Immature natural killer cell (primary cell): ENCODE measurements around the gene MYO15A. TPM values are rescaled to one million over a fixed set of nuclear protein-coding genes. Genes with fewer than 3 reads are reported as not detected.

Experiments
- DNase-seq, 3 donors: peaks; one replicate each; pipeline ENCODE4 v3.0.0; 2022; ENCODE audit warnings: mixed read lengths in 1 of 3
- H3K27ac Mint-ChIP-seq, 6 donors: one replicate each; pipeline ENCODE4 v1.8.0; 2020; ENCODE audit warnings: mixed read lengths in 6 of 6, mild to moderate bottlenecking in 5 of 6, inconsistent platforms in 4 of 6, moderate library complexity in 3 of 6
- H3K27me3 Mint-ChIP-seq, 3 donors: one replicate each; pipeline ENCODE4 v1.8.0; 2020 to 2021; ENCODE audit warnings: low read depth in 3 of 3, mild to moderate bottlenecking in 3 of 3, mixed read lengths in 3 of 3, moderate library complexity in 3 of 3, inconsistent platforms in 1 of 3
- H3K36me3 Mint-ChIP-seq, 3 donors: one replicate each; pipeline ENCODE4 v1.8.0; 2020; ENCODE audit warnings: mixed read lengths in 3 of 3, inconsistent platforms in 2 of 3, mild to moderate bottlenecking in 2 of 3
- H3K4me1 Mint-ChIP-seq, 2 donors: one replicate each; pipeline ENCODE4 v1.8.0; 2020; ENCODE audit warnings: inconsistent platforms in 2 of 2, mild to moderate bottlenecking in 2 of 2, mixed read lengths in 2 of 2, moderate library complexity in 1 of 2
- H3K4me3 Mint-ChIP-seq, 5 donors: one replicate each; pipeline ENCODE4 v1.8.0; 2020; ENCODE audit warnings: mild to moderate bottlenecking in 5 of 5, mixed read lengths in 5 of 5, inconsistent platforms in 3 of 5, moderate library complexity in 3 of 5
- H3K9me3 Mint-ChIP-seq, 6 donors: one replicate each; pipeline ENCODE4 v1.8.0; 2020; ENCODE audit warnings: mild to moderate bottlenecking in 6 of 6, mixed read lengths in 6 of 6, inconsistent platforms in 4 of 6, moderate library complexity in 3 of 6
- polyA plus RNA-seq, 3 donors: library from polyadenylated mRNA; unstranded; fragments of 300-500 nt; fragmentation: Illumina TruSeq; gene quantifications; one replicate each; pipeline ENCODE4 v1.2.3, GENCODE V29; 2021

Gene MYO15A
- polyA plus RNA-seq, 3 donors from 2014 or later: 0.13 to 0.29 TPM; not detected in 1

GRCh38 chr17:18218756-18219415, 110.3 kb downstream of the MYO15A start:
- H3K4me3 Mint-ChIP-seq: no peak overlapping the region
- H3K9me3 Mint-ChIP-seq: no peaks in the 10 kb centered on the region
- no peaks in the 10 kb centered on the region for H3K36me3 Mint-ChIP-seq
- peak overlapping the region in 1 of 6 donors; percentile 22 for H3K27ac Mint-ChIP-seq
- peaks cover 0 to 5% (median 1%) of the 10 kb centered on the region in 3 donors for H3K27me3 Mint-ChIP-seq
- no peaks in the 10 kb centered on the region for H3K4me1 Mint-ChIP-seq
- no peak for DNase-seq

- Mint-ChIP-seq H3K9me3 (no peaks in the 10 kb centered on the region), H3K4me1 (peaks cover 27 to 29% of the 10 kb centered on the region in 2 donors), H3K36me3 (no peaks in the 10 kb centered on the region), H3K27me3 (no peaks in the 10 kb centered on the region), H3K27ac (no peak overlapping the region), H3K4me3 (no peak overlapping the region)
- DNase-seq: no peak
Observed at GRCh38 chr17:18224053-18224386, 115.5 kb downstream of the MYO15A start.

GRCh38 chr17:18224387-18225120, 116.0 kb downstream of the MYO15A start:
- H3K27me3 Mint-ChIP-seq: no peaks in the 10 kb centered on the region
- peak overlapping the region in 2 of 6 donors; percentile 4 to 59 for H3K27ac Mint-ChIP-seq

GRCh38 chr17:18225121-18225641, 116.6 kb downstream of the MYO15A start, which contains the start of gene LLGL1:
Gene LLGL1 (plus strand): TSS chr17:18225635. CDS start chr17:18225683, 48 bp downstream.
- H3K9me3 Mint-ChIP-seq: no peaks in the 10 kb centered on the region
- H3K4me1 Mint-ChIP-seq: peaks cover 27 to 30% of the 10 kb centered on the region in 2 donors
- peak; percentile 95 to 96 (median 95) for DNase-seq
- H3K27me3 Mint-ChIP-seq: no peaks in the 10 kb centered on the region
- H3K36me3 Mint-ChIP-seq: no peaks in the 10 kb centered on the region
- H3K4me3 Mint-ChIP-seq: peak within 1 kb of the TSS; percentile 96 to 100 (median 98)
- H3K27ac Mint-ChIP-seq: peak within 1 kb of the TSS; percentile 96 to 99 (median 98)

More at GRCh38 chr17:18224387-18225120, 116.0 kb downstream of the MYO15A start:
- Mint-ChIP-seq H3K9me3 (no peaks in the 10 kb centered on the region), H3K4me3 (peak overlapping the region; percentile 24 to 68 (median 57)), H3K4me1 (peaks cover 27 to 29% of the 10 kb centered on the region in 2 donors), H3K36me3 (no peaks in the 10 kb centered on the region)
- no peak for DNase-seq

GRCh38 chr17:18225642-18226283, 117.2 kb downstream of the MYO15A start:
- no peaks in the 10 kb centered on the region for H3K9me3 Mint-ChIP-seq
- H3K27me3 Mint-ChIP-seq: no peaks in the 10 kb centered on the region
- peak in 1 of 3 donors; percentile 18 for DNase-seq
- H3K4me3 Mint-ChIP-seq: peak overlapping the region; percentile 96 to 100 (median 98)
- H3K27ac Mint-ChIP-seq: peak overlapping the region; percentile 96 to 99 (median 98)
- peaks cover 27 to 30% of the 10 kb centered on the region in 2 donors for H3K4me1 Mint-ChIP-seq
- no peaks in the 10 kb centered on the region for H3K36me3 Mint-ChIP-seq

GRCh38 chr17:18226284-18226945, 117.9 kb downstream of the MYO15A start:
- no peak for DNase-seq
- H3K27me3 Mint-ChIP-seq: no peaks in the 10 kb centered on the region

GRCh38 chr17:18227635-18228034, 119.1 kb downstream of the MYO15A start:
- no peak for DNase-seq
- Mint-ChIP-seq H3K36me3 (no peaks in the 10 kb centered on the region), H3K9me3 (no peaks in the 10 kb centered on the region), H3K4me3 (peak overlapping the region in 4 of 5 donors; percentile 19 to 41 (median 30)), H3K4me1 (peaks cover 27 to 30% of the 10 kb centered on the region in 2 donors), H3K27ac (peak overlapping the region in 2 of 6 donors; percentile 36 to 61), H3K27me3 (no peaks in the 10 kb centered on the region)

More at GRCh38 chr17:18226284-18226945, 117.9 kb downstream of the MYO15A start:
- Mint-ChIP-seq H3K4me1 (peaks cover 27 to 30% of the 10 kb centered on the region in 2 donors), H3K27ac (peak overlapping the region; percentile 96 to 99 (median 98)), H3K4me3 (peak overlapping the region; percentile 96 to 100 (median 98)), H3K36me3 (no peaks in the 10 kb centered on the region), H3K9me3 (no peaks in the 10 kb centered on the region)

GRCh38 chr17:18228176-18228682, 119.7 kb downstream of the MYO15A start:
- H3K9me3 Mint-ChIP-seq: no peaks in the 10 kb centered on the region
- peak overlapping the region in 2 of 5 donors; percentile 34 to 42 for H3K4me3 Mint-ChIP-seq
- peak overlapping the region in 1 of 6 donors; percentile 28 for H3K27ac Mint-ChIP-seq

GRCh38 chr17:18229254-18229653, 120.7 kb downstream of the MYO15A start:
- Mint-ChIP-seq H3K4me3 (no peak overlapping the region), H3K9me3 (no peaks in the 10 kb centered on the region), H3K27me3 (no peaks in the 10 kb centered on the region), H3K4me1 (peaks cover 27 to 30% of the 10 kb centered on the region in 2 donors), H3K27ac (no peak overlapping the region), H3K36me3 (no peaks in the 10 kb centered on the region)
- no peak for DNase-seq

More at GRCh38 chr17:18228176-18228682, 119.7 kb downstream of the MYO15A start:
- H3K36me3 Mint-ChIP-seq: no peaks in the 10 kb centered on the region
- H3K4me1 Mint-ChIP-seq: peaks cover 27 to 30% of the 10 kb centered on the region in 2 donors
- no peaks in the 10 kb centered on the region for H3K27me3 Mint-ChIP-seq
- no peak for DNase-seq

Other genes with a start within 250 kb of the MYO15A start
- gene TOM1L2, start 136.4 kb upstream of the MYO15A start, polyA plus RNA-seq: 1 to 10 TPM; 1.9 to 6.1 (median 4.2) TPM
- 1 to 10 TPM in 1 of 3 donors, under 1 TPM in 1, not detected in 1; 0.52 to 2.1 TPM for gene DRC3, start 135.9 kb upstream of the MYO15A start, polyA plus RNA-seq
- gene ATPAF2, start 69.6 kb upstream of the MYO15A start, polyA plus RNA-seq: 10 to 100 TPM; 14.6 to 24.9 (median 21.3) TPM
- gene GID4, start 69.3 kb upstream of the MYO15A start, polyA plus RNA-seq: 1 to 10 TPM; 4.3 to 7.4 (median 5.0) TPM
- gene DRG2, start 20.8 kb upstream of the MYO15A start, polyA plus RNA-seq: 10 to 100 TPM; 54.2 to 66.9 (median 59.3) TPM
- 100 to 1,000 TPM in 2 of 3 donors, 10 to 100 TPM in 1; 86.4 to 130 (median 102) TPM for gene ALKBH5, start 75.1 kb downstream of the MYO15A start, polyA plus RNA-seq
- 1 to 10 TPM in 2 of 3 donors, not detected in 1; 2.0 to 3.1 TPM for gene LLGL1, start 116.9 kb downstream of the MYO15A start, polyA plus RNA-seq
- 100 to 1,000 TPM in 1 of 3 donors, 10 to 100 TPM in 2; 77.7 to 164 (median 83.7) TPM for gene FLII, start 150.0 kb downstream of the MYO15A start, polyA plus RNA-seq
- 10 to 100 TPM; 14.9 to 20.1 (median 17.4) TPM for gene MIEF2, start 151.9 kb downstream of the MYO15A start, polyA plus RNA-seq
- 10 to 100 TPM in 2 of 3 donors, 1 to 10 TPM in 1; 4.8 to 32.7 (median 15.2) TPM for gene TOP3A, start 206.2 kb downstream of the MYO15A start, polyA plus RNA-seq
- 1 to 10 TPM in 2 of 3 donors, under 1 TPM in 1; 0.02 to 3.6 (median 1.5) TPM for gene SMCR8, start 206.5 kb downstream of the MYO15A start, polyA plus RNA-seq